HG03565 (cell line): ENCODE measurements around the gene MARVELD2.
"Not testable (repeated sequence)": the region's sequence is repeated elsewhere in the genome, so short reads cannot be mapped to it uniquely, and the experiment has no call there.

ENCODE experiments used
- ATAC-seq: cut with Tn5 transposase; IDR thresholded peaks from one replicate; pipeline ENCODE4 v1.9.1; 2021; ENCODE audit warnings: mild to moderate bottlenecking, moderate library complexity; ENCODE audit not compliant: unreplicated experiment

Gene MARVELD2

DNA sequence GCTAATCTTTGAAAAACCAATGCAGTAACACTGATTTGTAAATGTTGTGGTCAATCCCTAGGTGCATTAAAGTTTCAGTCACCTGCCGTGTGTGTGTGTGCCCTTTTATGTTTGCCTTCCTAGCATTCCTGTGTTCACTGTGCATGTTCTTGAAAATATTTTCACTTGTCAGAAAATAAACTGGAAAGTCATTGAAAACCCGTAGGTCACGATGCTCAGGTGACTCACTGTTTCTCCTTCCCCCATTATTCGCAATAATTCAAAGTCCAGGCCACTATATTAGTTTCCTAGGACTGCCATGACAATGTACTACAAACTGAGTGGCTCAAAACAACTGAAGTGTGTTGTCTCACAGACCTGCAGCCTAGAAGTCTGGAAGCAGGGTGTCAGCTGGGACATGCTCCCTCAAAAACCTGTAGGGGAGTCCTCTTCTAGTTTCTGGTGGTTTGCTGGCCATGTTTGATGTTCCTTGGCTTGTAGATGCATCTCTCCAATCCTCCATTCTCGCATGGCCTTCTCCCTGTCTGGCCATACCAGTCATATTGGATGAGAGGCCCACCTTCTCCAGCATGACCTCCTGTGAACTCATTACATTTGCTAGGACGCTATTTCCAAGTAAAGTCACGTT lies 29.3 kb downstream of the MARVELD2 start:
- ATAC-seq: no peak

DNA sequence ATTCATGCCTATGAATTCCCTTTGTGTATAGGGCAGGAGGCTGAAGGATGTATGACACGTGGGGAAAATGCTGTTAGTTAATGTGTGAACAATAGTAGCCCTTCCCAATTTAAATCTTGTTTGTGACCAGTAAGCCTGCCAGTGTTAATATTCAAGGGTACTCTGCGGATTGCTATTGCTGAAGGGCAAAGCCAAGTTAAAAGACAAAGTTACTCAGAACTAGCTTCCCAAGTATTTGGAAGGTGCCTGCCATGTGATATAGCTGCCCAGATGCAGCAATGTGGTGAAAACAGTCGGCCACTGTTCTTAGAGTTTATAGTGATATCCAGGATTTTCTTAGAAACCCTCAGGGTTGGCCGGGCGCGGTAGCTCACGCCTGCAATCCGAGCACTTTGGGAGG lies 34.6 kb downstream of the MARVELD2 start:
- no peak for ATAC-seq

DNA sequence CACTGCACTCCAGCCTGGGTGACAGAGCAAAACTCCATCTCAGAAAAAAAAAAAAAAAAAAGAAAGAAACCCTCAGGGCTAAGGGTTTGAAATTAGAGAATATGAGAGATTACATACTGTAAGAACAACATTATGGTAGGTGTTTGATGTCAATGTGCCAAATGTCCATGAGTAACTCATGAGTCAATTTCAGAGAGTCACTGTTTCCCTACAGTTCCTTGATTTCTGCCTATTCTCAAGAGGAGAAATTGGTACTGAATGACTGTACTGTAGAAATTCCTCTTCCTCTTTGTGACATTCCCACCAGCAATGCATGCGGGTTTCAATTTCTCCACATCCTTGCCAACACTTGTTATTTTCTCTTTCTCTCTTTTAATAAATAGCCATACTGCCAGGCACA lies 35.2 kb downstream of the MARVELD2 start:
- ATAC-seq: no peak

DNA sequence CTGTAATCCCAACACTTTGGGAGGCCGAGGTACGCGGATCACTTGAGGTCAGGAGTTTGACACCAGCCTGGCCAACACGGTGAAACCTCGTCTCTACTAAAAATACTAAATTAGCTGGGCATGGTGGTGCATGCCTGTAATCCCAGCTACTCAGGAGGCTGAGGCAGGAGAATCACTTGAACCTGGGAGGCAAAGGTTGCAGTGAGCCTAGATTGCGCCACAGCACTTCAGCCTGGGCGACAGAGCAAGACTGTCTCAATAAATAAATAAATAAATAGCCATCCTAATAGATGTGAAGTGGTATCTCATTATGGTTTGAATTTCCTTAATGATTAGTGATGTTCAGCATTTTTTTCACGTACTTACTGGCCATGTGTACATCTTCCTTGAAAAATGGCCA lies 35.6 kb downstream of the MARVELD2 start:
- ATAC-seq: not testable (repeated sequence)

DNA sequence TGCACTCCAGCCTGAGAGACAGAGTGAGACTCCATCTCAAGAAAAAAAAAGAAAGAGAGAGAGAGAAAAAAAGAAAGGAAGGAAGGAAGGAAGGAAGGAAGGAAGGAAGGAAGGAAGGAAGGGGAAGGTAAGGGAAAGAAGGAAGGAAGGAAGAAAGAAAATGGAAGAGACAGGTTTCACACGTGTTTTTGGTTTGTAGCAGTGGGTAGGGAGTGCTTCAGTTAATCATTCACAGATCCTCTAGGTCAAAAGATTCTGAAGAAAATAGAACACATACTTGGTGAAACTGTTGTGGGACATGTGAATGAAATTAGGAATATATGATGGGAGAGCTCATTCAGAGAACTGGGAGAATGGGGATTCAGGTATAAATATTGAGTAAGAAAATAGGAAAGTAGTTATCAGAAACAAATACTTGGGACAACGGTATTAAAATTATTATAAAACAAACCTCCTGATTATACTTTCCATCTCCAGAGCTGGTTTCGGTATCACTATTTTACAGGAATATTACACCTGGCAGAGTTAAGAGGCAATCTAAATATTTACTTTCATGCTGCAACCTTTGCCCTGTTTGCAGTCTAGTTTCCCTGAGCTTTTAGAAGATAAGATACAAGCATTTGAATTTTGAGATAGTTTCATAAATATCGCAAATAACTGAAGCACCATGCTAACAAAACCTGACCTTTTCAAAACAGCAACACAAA lies 37.2 kb downstream of the MARVELD2 start:
- ATAC-seq: no peak

DNA sequence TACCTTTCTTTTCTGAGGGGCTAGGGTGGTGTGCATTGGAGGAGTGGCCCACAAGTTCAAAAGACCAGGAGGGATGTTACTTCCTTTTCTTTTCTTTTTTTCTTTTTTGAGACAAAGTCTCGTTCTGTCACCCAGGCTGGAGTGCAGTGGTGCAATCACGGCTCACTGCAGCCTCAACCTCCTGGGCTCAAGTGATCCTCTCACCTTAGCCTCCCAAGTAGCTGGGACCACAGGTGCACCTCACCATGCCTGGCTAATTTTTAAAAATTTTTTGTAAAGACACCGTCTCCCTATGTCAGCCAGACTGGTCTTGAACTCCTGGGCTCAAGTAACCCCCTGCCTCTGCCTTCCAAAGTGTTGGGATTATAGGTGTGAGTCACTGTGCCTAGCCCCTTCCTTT lies 38.6 kb downstream of the MARVELD2 start:
- ATAC-seq: not testable (repeated sequence)

DNA sequence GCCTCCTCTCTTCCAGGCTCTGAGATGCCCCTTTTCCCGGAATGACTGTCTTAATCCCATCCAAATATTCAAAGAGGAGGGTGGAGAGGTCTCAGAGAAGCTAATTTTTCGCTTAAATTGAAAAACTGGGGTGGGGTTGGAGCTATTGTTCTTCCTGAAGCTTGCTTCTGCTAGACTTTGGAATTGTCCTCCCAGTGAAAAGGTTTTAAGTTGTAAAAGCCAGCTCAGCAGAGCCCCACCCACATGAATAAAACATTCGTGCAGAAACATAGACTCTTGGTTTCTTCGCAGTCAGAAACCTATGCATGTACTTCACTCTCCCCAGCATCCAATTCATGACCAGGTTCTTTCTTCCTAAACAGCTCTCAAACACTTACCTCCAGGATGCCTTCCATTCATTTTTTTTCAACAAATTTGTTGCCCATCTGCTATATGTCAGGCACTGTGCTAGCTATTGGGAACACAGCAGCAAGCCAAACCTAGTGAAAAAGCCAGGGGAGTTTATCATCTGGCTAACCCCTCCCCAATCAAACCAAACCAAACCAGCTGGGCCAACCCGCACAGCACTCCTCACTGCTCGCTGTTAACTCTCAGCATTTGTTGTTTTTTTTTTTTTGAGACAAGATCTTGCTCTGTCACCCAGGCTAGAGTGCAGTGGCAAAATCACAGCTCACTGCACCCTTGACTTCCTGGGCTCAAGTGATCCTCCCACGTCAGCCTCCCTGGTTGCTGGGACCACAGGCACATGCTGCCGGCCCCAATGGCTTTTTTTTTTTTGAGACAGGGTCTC lies 39.7 kb downstream of the MARVELD2 start:
- no peak for ATAC-seq

DNA sequence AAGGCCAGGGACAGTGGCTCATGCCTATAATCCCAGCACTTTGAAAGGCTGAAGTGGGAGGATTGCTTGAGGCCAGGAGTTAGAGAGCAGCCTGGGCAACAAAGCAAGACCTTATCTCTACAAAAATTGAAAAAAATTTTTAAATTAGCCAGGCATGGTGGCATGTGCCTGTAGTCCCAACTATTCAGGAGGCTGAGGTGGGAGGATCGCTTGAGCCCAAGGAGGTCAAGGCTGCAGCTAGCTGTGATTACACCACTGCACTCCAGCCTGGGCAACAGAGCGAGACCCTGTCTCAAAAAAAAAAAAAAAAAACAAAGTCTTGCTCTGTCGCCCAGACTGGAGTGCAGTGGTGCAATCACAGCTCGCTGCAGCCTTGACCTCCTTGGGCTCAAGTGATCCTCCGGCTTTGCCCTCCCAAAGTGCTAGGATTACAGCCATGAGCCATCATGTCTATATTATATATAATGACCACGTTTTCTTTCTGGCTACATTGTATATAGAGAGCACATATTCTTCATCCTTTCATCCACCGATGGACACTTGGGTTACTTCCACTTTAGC lies 40.6 kb downstream of the MARVELD2 start:
- ATAC-seq: not testable (repeated sequence)

DNA sequence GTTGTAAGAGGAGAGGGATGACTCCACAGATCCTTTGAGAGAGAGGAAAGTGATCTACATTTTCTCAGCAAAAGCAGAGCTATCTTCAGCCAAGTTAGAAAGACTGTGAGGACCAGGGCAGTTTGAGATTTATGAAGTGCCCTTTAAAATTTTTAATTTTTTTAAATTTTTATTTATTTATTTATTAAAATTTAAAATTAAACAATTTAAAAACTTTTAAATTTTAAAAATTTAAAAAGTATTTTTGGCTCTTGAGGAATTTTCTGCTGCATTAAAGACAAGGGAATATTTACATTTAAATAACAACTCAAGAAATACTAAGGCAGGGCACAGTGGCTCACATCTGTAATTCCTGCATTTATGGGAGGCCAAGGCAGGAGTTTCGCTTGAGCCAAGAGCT lies 47.3 kb downstream of the MARVELD2 start:
- no peak for ATAC-seq

DNA sequence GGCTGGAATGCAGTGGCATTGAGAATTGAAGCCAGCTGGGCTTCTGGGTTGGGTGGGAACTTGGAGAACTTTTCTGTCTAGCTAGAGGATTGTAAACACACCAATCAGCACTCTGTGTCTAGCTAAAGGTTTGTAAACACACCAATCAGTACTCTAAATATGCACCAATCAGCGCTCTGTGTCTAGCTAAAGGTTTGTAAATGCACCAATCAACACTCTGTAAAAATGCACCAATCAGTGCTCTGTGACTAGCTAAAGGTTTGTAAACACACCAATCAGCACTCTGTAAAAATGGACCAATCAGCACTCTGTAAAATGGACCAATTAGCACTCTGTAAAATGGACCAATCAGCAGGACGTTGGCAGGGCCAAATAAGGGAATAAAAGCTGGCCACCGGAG lies 51.5 kb downstream of the MARVELD2 start:
- not testable (repeated sequence) for ATAC-seq

DNA sequence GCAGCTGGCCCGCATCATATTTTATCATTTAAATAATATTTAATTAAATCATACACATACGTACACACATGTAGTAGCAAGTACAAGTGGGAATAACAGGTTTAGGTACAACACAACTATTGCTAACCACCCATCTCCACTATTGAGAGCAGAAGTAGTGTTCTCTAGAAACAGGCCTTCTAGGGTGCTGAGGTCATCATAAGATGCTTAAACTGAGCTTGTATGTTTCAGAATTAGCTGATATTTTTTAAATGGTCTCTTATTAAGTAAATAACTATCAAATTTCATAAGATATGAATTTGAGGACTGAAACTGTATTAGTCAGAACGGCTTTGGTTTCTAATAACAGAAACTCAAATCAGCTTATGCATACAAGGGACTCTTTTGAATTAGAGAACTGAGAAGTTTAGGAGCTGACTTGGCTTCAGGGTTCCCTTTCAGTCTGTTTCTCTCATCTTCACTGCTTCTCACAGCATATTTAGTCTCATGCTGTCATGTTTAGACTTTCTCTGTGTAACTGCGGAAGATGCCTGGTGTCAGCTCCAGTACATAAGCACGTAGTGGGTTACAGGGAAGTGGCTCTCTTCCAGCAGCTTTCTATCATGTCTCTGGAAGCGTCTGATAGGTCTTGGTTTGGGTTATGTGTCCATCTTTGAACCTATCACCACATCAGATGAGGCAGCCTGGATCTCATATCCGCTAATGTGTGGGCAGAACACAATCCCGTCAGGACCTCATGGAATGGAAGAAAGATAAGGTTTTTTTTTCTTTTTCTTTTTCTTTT lies 52.7 kb downstream of the MARVELD2 start:
- ATAC-seq: peak; percentile 95

DNA sequence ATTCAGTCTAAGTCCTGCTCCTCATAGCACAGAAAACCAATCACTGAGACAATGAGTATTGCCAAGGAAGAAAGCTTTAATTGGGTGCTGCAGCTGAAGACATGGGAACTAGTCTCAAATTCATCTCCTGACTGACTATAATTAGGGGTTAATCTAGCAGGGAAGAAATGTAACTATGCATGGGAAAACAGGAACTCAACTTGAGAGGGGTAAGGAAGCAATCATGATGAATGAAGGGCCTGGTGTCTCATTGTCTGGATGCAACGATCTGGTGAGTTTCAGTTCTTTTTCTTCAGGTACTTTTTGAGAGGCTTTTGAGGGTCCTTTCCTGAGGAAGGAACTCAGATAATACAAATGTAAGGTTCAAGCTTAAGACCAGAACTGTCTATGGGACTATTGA lies 53.7 kb downstream of the MARVELD2 start:
- ATAC-seq: no peak

DNA sequence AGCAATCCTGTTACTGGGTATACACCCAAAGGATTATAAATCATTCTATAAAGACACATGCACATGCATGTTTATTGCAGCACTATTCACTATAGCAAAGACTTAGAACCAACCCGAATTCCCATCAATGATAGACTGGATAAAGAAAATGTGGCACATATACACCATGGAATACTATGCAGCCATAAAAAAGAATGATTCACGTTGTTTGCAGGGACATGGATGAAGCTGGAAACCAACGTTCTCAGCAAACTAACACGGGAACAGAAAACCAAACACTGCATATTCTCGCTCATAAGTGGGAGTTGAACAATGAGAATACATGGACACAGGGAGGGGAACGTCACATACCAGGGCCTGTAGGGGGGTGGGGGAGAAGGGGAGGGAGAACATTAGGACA lies 56.6 kb downstream of the MARVELD2 start:
- not testable (repeated sequence) for ATAC-seq

DNA sequence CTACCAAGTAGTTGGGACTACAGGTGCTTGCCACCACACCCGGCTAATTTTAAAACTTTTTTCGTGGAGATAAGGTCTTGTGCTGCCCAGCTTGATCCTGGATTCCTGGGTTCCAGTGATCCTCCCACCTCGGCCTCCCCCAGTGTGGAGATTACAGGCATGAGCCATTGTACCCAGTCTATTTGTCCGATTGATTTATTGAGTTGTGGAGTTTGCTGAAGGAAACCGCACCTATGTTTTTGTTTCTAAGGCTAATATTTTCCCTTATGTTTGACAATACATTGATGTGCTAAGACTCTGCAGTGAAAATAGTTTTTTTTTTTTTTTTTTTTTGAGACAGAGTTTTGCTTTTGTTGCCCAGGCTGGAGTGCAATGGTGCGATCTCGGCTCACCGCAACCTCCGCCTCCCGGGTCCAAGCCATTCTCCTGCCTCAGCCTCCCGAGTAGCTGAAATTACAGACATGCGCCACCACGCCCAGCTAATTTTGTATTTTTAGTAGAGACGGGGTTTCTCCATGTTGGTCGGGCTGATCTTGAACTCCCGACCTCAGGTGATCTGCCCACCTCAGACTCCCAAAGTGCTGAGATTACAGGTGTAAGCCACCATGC lies 57.7 kb downstream of the MARVELD2 start:
- ATAC-seq: not testable (repeated sequence)

DNA sequence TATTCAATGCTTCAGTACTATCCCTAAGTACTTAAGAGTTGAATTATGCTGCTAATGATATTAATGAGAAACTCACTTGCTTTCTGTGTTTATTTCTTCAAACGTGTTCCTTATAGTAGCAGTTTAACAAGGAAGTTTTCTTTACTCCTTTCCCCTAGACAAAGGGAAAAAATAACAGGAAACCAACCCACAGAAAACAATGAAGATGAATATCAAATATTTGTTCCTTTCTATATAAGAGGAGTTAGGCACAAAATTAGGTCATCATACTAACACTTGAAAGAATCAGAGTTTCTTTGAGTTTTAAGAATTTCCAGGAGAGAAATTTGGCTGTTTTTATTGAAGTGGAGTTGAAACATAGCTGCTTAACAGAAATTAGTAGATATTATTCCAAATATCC lies 62.3 kb downstream of the MARVELD2 start:
- ATAC-seq: no peak

DNA sequence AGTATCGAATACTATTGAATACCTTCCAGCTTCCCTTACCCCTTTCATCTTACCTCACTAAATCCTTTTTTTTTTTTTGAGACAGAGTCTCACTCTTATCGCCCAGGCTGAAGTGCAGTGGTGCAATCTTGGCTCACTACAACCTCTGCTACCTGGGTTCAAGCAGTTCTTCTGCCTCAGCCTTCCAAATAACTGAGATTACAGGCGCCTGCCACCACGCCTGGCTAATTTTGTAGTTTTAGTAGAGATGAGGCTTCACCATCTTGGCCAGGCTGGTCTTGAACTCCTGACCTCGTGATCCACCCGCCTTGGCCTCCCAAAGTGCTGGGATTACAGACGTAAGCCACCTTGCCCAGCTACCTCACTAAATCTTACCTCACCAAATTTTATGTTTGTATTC lies 63.4 kb downstream of the MARVELD2 start:
- not testable (repeated sequence) for ATAC-seq

DNA sequence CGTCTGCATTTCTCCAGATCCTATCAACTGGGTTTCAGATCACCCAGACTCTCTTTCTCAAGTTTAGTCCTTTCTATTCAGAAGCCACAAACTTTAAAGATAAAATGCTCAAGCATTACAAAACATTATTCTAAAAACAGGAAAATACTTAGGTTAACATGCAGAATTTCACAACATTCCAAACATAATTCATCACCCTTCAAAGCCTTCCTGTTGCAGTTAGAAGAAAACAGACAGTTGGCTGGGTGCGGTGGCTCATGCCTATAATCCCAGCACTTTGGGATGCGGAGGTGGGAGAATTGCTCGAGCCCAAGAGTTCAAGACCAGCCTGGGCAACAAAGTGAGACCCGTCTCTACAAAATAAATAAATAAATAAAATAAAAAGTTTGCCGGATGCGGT lies 70.0 kb downstream of the MARVELD2 start:
- no peak for ATAC-seq

DNA sequence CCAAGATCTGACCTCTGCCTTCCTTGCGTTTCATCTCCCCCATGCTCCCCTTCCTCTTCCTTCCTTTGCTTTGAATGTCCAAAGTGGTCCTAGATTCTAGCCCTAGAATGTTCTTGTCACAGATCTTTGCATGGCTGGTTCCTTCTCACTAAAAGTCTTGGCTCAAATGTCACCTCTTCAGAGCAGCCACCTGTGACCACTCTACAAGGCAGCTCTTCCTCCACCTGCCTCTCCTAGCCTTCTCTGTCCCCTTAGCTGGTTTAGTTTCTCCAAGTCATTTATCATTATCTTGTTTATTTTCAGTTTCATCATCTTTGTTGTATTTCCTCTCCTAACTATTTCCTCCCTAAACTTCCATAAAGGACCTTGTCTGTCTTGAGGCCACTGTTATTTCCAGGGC lies 70.6 kb downstream of the MARVELD2 start:
- ATAC-seq: no peak

DNA sequence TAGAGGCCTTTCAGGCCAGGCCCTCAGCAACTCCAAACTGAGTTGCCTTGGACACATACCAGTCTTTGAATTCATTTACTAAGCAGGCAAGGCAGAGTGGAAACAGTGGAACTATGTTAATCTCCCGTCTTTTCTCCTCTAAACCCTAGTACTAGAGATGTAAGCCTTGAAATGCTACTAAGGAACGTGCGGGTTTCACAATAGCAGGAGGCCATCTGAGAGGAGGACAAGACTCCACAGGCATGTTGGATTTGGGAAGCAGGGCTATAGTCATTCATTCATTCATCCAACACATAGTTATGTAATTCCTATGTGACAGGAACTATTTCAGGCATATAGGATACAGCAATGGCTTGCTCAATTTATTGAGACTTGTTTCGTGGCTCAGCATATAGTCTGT lies 74.3 kb downstream of the MARVELD2 start:
- no peak for ATAC-seq

DNA sequence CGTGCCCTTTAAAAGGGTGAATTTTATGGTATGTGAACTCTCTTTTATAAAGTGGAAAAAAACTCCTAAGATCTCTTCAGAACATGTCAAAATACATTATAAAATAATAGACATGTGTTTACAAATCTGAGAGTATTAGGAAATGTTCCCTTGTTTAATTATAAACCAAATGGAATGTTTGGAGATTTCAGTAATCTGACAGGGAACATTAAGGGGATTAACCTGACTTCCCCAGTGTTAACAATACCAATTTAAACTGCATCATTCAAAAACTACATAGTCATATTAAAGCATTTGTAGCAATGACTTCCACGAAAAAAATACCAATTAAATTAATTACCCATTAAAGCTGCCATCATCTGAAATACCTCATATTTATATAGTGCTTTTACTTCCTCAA lies 76.1 kb downstream of the MARVELD2 start:
- no peak for ATAC-seq
